GM21576 (cell line): Measurements from ENCODE around the gene SBF2.

Source experiments
- ATAC-seq: cut with Tn5 transposase; IDR thresholded peaks from one replicate; pipeline ENCODE4 v1.9.1; 2021; ENCODE audit warnings: mild to moderate bottlenecking, moderate library complexity; ENCODE audit not compliant: unreplicated experiment

The SBF2 gene

GRCh38 chr11:9787981-9788521 is 506.0 kb downstream of the SBF2 start:
- ATAC-seq = no peak

- ATAC-seq = no peak
These were observed 506.8 kb downstream of the SBF2 start for GRCh38 chr11:9787260-9787659.

- ATAC-seq = no peak
These were observed 509.3 kb downstream of the SBF2 start for GRCh38 chr11:9784602-9785315.

GRCh38 chr11:9783986-9784385 is 510.0 kb downstream of the SBF2 start:
- no peak for ATAC-seq

- ATAC-seq = no peak
These were observed 513.1 kb downstream of the SBF2 start for GRCh38 chr11:9780929-9781328.

GRCh38 chr11:9777525-9777924 is 516.5 kb downstream of the SBF2 start:
- ATAC-seq = no peak

- no peak for ATAC-seq
These were observed 517.0 kb downstream of the SBF2 start for GRCh38 chr11:9777066-9777465.

GRCh38 chr11:9776203-9776602 is 517.8 kb downstream of the SBF2 start:
- no peak for ATAC-seq

GRCh38 chr11:9775398-9775779 is 518.6 kb downstream of the SBF2 start:
- ATAC-seq = no peak

- no peak for ATAC-seq
These were observed 519.2 kb downstream of the SBF2 start for GRCh38 chr11:9774591-9775397.

GRCh38 chr11:9774109-9774508 is 519.9 kb downstream of the SBF2 start:
- no peak for ATAC-seq

GRCh38 chr11:9773524-9773923 is 520.5 kb downstream of the SBF2 start:
- no peak for ATAC-seq

GRCh38 chr11:9772218-9772617 is 521.8 kb downstream of the SBF2 start:
- ATAC-seq = no peak

- no peak for ATAC-seq
These were observed 522.9 kb downstream of the SBF2 start for GRCh38 chr11:9771071-9771511.

GRCh38 chr11:9769621-9770020 is 524.4 kb downstream of the SBF2 start:
- ATAC-seq = no peak

- no peak for ATAC-seq
These were observed 528.5 kb downstream of the SBF2 start for GRCh38 chr11:9765320-9766101.

- ATAC-seq = no peak
These were observed 530.7 kb downstream of the SBF2 start for GRCh38 chr11:9763301-9763700.

- ATAC-seq = no peak
These were observed 531.5 kb downstream of the SBF2 start for GRCh38 chr11:9762531-9762930.

- ATAC-seq = no peak
These were observed 532.5 kb downstream of the SBF2 start for GRCh38 chr11:9761441-9761945.

GRCh38 chr11:9760193-9760575 is 533.8 kb downstream of the SBF2 start:
- no peak for ATAC-seq
